ENCODE measurements around the gene PSTPIP2. TPM values are rescaled to one million over a fixed set of nuclear protein-coding genes. Genes with fewer than 3 reads are reported as not detected.
"Not testable (repeated sequence)": the region's sequence is repeated elsewhere in the genome, so short reads cannot be mapped to it uniquely, and the experiment has no call there.

Gene PSTPIP2
- total and polyA plus RNA-seq, 4 donors, result 4.0 to 14.7 (median 8.6) TPM

GRCh38 chr18:45993438-45993837 is 78.6 kb downstream of the PSTPIP2 start:
- Histone ChIP-seq H3K36me3 (ENCODE audit: control insufficient read depth in 4 of 4, insufficient read depth in 3 of 4, low read depth in 1 of 4, low read length in 3 of 4) (peaks cover 0 to 10% (median 3%) of the 10 kb centered on the region in 4 donors), H3K27ac (ENCODE audit: low read depth in 1 of 2, low read length in 2 of 2) (no peak overlapping the region), H3K9ac (ENCODE audit: low read depth in 1 of 2, low read length in 2 of 2) (no peak overlapping the region), H3K9me3 (ENCODE audit: control insufficient read depth in 4 of 4, low read length in 3 of 4) (no peaks in the 10 kb centered on the region), H3K27me3 (ENCODE audit: control insufficient read depth in 4 of 4, insufficient read depth in 4 of 4, low read length in 3 of 4) (no peaks in the 10 kb centered on the region), H3K4me1 (ENCODE audit: control insufficient read depth in 4 of 4, insufficient read depth in 4 of 4, low read length in 3 of 4) (no peaks in the 10 kb centered on the region), H3K4me3 (ENCODE audit: low read depth in 1 of 3, low read length in 3 of 3) (no peak overlapping the region)
- no peak for DNase-seq (ENCODE audit: low spot score)
- WGBS, result 92% methylated on average over 4 of the region's 4 CpGs
- no peak for TF ChIP-seq FOXA2 (IDR thresholded peaks at IDR 0.05)
- TF ChIP-seq, protein P1, sequence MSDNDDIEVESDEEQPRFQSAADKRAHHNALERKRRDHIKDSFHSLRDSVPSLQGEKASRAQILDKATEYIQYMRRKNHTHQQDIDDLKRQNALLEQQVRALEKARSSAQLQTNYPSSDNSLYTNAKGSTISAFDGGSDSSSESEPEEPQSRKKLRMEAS (IDR thresholded peaks at IDR 0.05), result no peak
- TF ChIP-seq TAF1 (conservative IDR thresholded peaks at IDR 0.05), result no peak
- no peak for TF ChIP-seq GABPA (IDR thresholded peaks at IDR 0.05 in 1 of 2, conservative IDR thresholded peaks at IDR 0.05 in 1 of 2)
- no peak for TF ChIP-seq RXRA (IDR thresholded peaks at IDR 0.05)
- no peak for TF ChIP-seq ZBTB33 (IDR thresholded peaks at IDR 0.05)
- no peak for TF ChIP-seq CTCF (IDR thresholded peaks at IDR 0.05; ENCODE audit: low read depth, low read length, missing input control)
- TF ChIP-seq YY1 (IDR thresholded peaks at IDR 0.05), result no peak
- TF ChIP-seq RAD21 (IDR thresholded peaks at IDR 0.05), result no peak
- TF ChIP-seq, protein P2, sequence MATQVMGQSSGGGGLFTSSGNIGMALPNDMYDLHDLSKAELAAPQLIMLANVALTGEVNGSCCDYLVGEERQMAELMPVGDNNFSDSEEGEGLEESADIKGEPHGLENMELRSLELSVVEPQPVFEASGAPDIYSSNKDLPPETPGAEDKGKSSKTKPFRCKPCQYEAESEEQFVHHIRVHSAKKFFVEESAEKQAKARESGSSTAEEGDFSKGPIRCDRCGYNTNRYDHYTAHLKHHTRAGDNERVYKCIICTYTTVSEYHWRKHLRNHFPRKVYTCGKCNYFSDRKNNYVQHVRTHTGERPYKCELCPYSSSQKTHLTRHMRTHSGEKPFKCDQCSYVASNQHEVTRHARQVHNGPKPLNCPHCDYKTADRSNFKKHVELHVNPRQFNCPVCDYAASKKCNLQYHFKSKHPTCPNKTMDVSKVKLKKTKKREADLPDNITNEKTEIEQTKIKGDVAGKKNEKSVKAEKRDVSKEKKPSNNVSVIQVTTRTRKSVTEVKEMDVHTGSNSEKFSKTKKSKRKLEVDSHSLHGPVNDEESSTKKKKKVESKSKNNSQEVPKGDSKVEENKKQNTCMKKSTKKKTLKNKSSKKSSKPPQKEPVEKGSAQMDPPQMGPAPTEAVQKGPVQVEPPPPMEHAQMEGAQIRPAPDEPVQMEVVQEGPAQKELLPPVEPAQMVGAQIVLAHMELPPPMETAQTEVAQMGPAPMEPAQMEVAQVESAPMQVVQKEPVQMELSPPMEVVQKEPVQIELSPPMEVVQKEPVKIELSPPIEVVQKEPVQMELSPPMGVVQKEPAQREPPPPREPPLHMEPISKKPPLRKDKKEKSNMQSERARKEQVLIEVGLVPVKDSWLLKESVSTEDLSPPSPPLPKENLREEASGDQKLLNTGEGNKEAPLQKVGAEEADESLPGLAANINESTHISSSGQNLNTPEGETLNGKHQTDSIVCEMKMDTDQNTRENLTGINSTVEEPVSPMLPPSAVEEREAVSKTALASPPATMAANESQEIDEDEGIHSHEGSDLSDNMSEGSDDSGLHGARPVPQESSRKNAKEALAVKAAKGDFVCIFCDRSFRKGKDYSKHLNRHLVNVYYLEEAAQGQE (IDR thresholded peaks at IDR 0.05), result no peak
- no peak for TF ChIP-seq HNF4G (IDR thresholded peaks at IDR 0.05)
- no peak for TF ChIP-seq ATF3 (IDR thresholded peaks at IDR 0.05)
- no peak for TF ChIP-seq SP1 (IDR thresholded peaks at IDR 0.05)
- TF ChIP-seq EGR1 (IDR thresholded peaks at IDR 0.05; ENCODE audit: low read depth in 2 of 2), result no peak
- TF ChIP-seq FOXA1 (IDR thresholded peaks at IDR 0.05), result no peak
- no peak for TF ChIP-seq JUND (IDR thresholded peaks at IDR 0.05)

GRCh38 chr18:45992527-45992926 is 79.5 kb downstream of the PSTPIP2 start:
- not testable (repeated sequence) for H3K4me3 ChIP-seq (ENCODE audit: low read depth in 1 of 3, low read length in 3 of 3); H3K27me3 ChIP-seq (ENCODE audit: control insufficient read depth in 4 of 4, insufficient read depth in 4 of 4, low read length in 3 of 4); H3K27ac ChIP-seq (ENCODE audit: low read depth in 1 of 2, low read length in 2 of 2); H3K9ac ChIP-seq (ENCODE audit: low read depth in 1 of 2, low read length in 2 of 2); H3K4me1 ChIP-seq (ENCODE audit: control insufficient read depth in 4 of 4, insufficient read depth in 4 of 4, low read length in 3 of 4); DNase-seq (ENCODE audit: low spot score); H3K9me3 ChIP-seq (ENCODE audit: control insufficient read depth in 4 of 4, low read length in 3 of 4)
- H3K36me3 ChIP-seq (ENCODE audit: control insufficient read depth in 4 of 4, insufficient read depth in 3 of 4, low read depth in 1 of 4, low read length in 3 of 4), result peaks cover 0 to 15% (median 6%) of the 10 kb centered on the region in 4 donors
- WGBS, result 96% methylated on average over 6 of the region's 6 CpGs
